ENCODE measurements around the gene BAIAP3. TPM values are rescaled to one million over a fixed set of nuclear protein-coding genes. Genes with fewer than 3 reads are reported as not detected.

Gene BAIAP3
- total RNA-seq, 1 experiment from 2014 or later, result 6.8 TPM

- Histone ChIP-seq H3K23me2 (ENCODE audit: insufficient read length, low read depth, low read length, poor library complexity, severe bottlenecking) (no peaks in the 10 kb centered on the region), H3T11ph (ENCODE audit: low read length) (no peak overlapping the region), H2BK20ac (ENCODE audit: low read depth, low read length, poor library complexity, severe bottlenecking) (no peak overlapping the region), H3K56ac (ENCODE audit: insufficient read length, low read depth, low read length) (no peak overlapping the region), H3K23ac (ENCODE audit: insufficient read length, low read depth, low read length) (no peak overlapping the region), H2BK15ac (ENCODE audit: low read depth, low read length) (no peak overlapping the region), H4K91ac (ENCODE audit: insufficient read length, low read depth, low read length) (no peak overlapping the region), H3K9me3 (ENCODE audit: control insufficient read depth, low read depth, low read length) (no peaks in the 10 kb centered on the region), H3K14ac (ENCODE audit: insufficient read depth, low read length) (no peak overlapping the region), H3K4me2 (ENCODE audit: insufficient read depth, insufficient read length, low read length) (no peak overlapping the region), H4K5ac (ENCODE audit: insufficient read length, low read depth, low read length) (no peak overlapping the region), H3K27me3 (ENCODE audit: insufficient read depth, low read length) (no peaks in the 10 kb centered on the region), H3K9ac (ENCODE audit: extremely low read depth, insufficient read length, low read length) (no peak overlapping the region), H2BK12ac (ENCODE audit: insufficient read length, low read depth, low read length) (no peak overlapping the region), H3K27ac (ENCODE audit: insufficient read length, low read depth, low read length) (no peak overlapping the region), H2BK120ac (ENCODE audit: low read depth, low read length, poor library complexity, severe bottlenecking) (no peak overlapping the region), H3K79me1 (ENCODE audit: insufficient read depth, low read depth, low read length, poor library complexity, severe bottlenecking) (no peaks in the 10 kb centered on the region), H3K4ac (ENCODE audit: low read depth, low read length) (no peak overlapping the region), H4K8ac (replicated peaks; ENCODE audit: insufficient read length, low read depth, low read length) (no peak overlapping the region), H2AFZ (ENCODE audit: low read length) (no peak overlapping the region), H3K4me1 (ENCODE audit: insufficient read depth, low read length) (no peaks in the 10 kb centered on the region), H2AK5ac (ENCODE audit: insufficient read length, low read length) (no peak overlapping the region), H3K18ac (ENCODE audit: insufficient read length, low read depth, low read length) (no peak overlapping the region), H4K20me1 (ENCODE audit: control insufficient read depth, insufficient read depth, insufficient read length) (no peaks in the 10 kb centered on the region), H3K79me2 (ENCODE audit: insufficient read depth, low read length) (no peaks in the 10 kb centered on the region), H2BK5ac (ENCODE audit: insufficient read length, low read length) (no peak overlapping the region)
- no peak for DNase-seq
- whole genome bisulfite sequencing (ENCODE audit: extremely low coverage, insufficient read length, low lambda C conversion rate), result no CpG with 5 or more reads among the region's 7 CpGs
- Mint-ChIP-seq H3K4me1 (no peaks in the 10 kb centered on the region), H3K36me3 (ENCODE audit: insufficient read depth in 1 of 3, low read depth in 3 of 3) (peaks cover 4 to 22% (median 22%) of the 10 kb centered on the region in 3 experiments; a peak in 5 of 7 replicates), H3K27ac (no peak overlapping the region), H3K4me3 (no peak overlapping the region), H3K27me3 (ENCODE audit: low read depth) (no peaks in the 10 kb centered on the region), H3K9me3 (no peaks in the 10 kb centered on the region)
- TF ChIP-seq CTCF (conservative IDR thresholded peaks at IDR 0.05), result no peak
Measured at GRCh38 chr16:1389762-1390161, 56.3 kb downstream of the BAIAP3 start.

Measured in H9 (cell line).